Stomach (tissue), 9 donors: ENCODE measurements around the gene BTG4. TPM values are rescaled to one million over a fixed set of nuclear protein-coding genes. Genes with fewer than 3 reads are reported as not detected.

Experiments
- DNase-seq, 2 donors: peaks; one replicate each; pipeline versions ENCODE4 v3.0.0 to v3.0.0-alpha.2; 2013 to 2019
- H3K27ac ChIP-seq, 5 donors: fragments of 200-600 bp in 4 of 5; sonication (generic) in 4 of 5; one replicate each; pipeline ENCODE4 v1.5.1; 2013 to 2019; ENCODE audit warnings: mild to moderate bottlenecking in 1 of 5, moderate library complexity in 1 of 5
- H3K27me3 ChIP-seq, 3 donors: fragments of 200-600 bp; sonication (generic); one replicate each; pipeline ENCODE4 v1.5.1; 2017 to 2019; ENCODE audit warnings: mixed run types in 1 of 3
- H3K36me3 ChIP-seq, 4 donors: fragments of 200-600 bp; sonication (generic); 1 replicate in 3 of 4; 2 replicates in 1 of 4; pipeline ENCODE4 v1.5.1; 2016 to 2019
- H3K4me1 ChIP-seq, 4 donors: fragments of 200-600 bp; sonication (generic); one replicate each; pipeline ENCODE4 v1.5.1; 2016 to 2019
- H3K4me3 ChIP-seq, 4 donors: fragments of 200-600 bp; sonication (generic) in 3 of 4; one replicate each; pipeline ENCODE4 v1.5.1; 2016 to 2019; ENCODE audit warnings: mild to moderate bottlenecking in 1 of 4
- H3K9me3 ChIP-seq, 4 donors: fragments of 200-600 bp; sonication (generic); one replicate each; pipeline ENCODE4 v1.5.1; 2016 to 2019
- CTCF ChIP-seq, 7 experiments: fragments of 450-650 bp in 4 of 7; fragments of 200-600 bp in 3 of 7; sonication (generic) in 3 of 7; IDR thresholded peaks; one replicate each; pipeline ENCODE4 v1.5.1; 2016 to 2019; ENCODE audit warnings: antibody characterized with exemption in 7 of 7, control low read depth in 2 of 7, mild to moderate bottlenecking in 1 of 7
- EP300 ChIP-seq: sonication (generic); formaldehyde crosslinking; IDR thresholded peaks from one replicate; pipeline ENCODE4 v1.6.1; 2017; ENCODE audit warnings: antibody characterized with exemption
- POLR2A ChIP-seq, 4 donors: fragments of 450-650 bp; IDR thresholded peaks; one replicate each; pipeline ENCODE4 v1.6.1; 2016; ENCODE audit warnings: antibody characterized with exemption in 4 of 4, control low read depth in 2 of 4, mild to moderate bottlenecking in 1 of 4, moderate library complexity in 1 of 4
- POLR2AphosphoS5 ChIP-seq, 3 donors: sonication (generic); formaldehyde crosslinking; IDR thresholded peaks; one replicate each; pipeline ENCODE4 v1.6.1; 2016; ENCODE audit warnings: antibody characterized with exemption in 3 of 3
- WGBS, 5 donors: extraction: QIAGEN DNeasy Blood & Tissue Kit in 3 of 5; methylation state at CpG; one replicate each; pipeline versions ENCODE4 v1.1.5 to v1.1.7; 2013 to 2018; 5-methylcytosine and 5-hydroxymethylcytosine counted together
- intact Hi-C: fragments of 100-400 bp; cut with DNase I; formaldehyde crosslinking; loops from one replicate; pipeline ENCODE4 v1.15.1; 2023; ENCODE audit warnings: low total_unique reads
- polyA plus RNA-seq, 3 donors: library from polyadenylated mRNA; stranded (reverse); fragments of 200-250 nt; gene quantifications; one replicate each; pipeline ENCODE4 v1.2.3, GENCODE V29; 2013
- total RNA-seq, 5 donors: library from RNA; depleted of rRNA; stranded (reverse); fragments of >200 nt; gene quantifications; one replicate each; pipeline versions ENCODE4 v1.1.0 to v1.2.3, GENCODE V29; 2014 to 2016
- donor health status: healthy with polysubstance abuse.
- donor health status: Bipolar disorder and iron deficiency.
- donor health status: healthy.

Gene BTG4
- total and polyA plus RNA-seq, 8 donors, result not detected

GRCh38 chr11:111550258-111550657, 38.1 kb upstream of the BTG4 start:
- Histone ChIP-seq H3K27ac (no peak overlapping the region), H3K36me3 (peaks cover 0 to 50% (median 9%) of the 10 kb centered on the region in 4 donors), H3K27me3 (no peaks in the 10 kb centered on the region), H3K4me1 (no peaks in the 10 kb centered on the region), H3K4me3 (no peak overlapping the region), H3K9me3 (no peaks in the 10 kb centered on the region)
- TF ChIP-seq POLR2AphosphoS5 (IDR thresholded peaks at IDR 0.05) (no peak), CTCF (IDR thresholded peaks at IDR 0.05) (no peak), POLR2A (IDR thresholded peaks at IDR 0.05) (no peak), EP300 (no peak)
- 74 to 90% (median 88%) methylated on average over 2 of the region's 2 CpGs for WGBS, 5 donors
- no peak for DNase-seq
- intact Hi-C loops, result no loop called here

DNA sequence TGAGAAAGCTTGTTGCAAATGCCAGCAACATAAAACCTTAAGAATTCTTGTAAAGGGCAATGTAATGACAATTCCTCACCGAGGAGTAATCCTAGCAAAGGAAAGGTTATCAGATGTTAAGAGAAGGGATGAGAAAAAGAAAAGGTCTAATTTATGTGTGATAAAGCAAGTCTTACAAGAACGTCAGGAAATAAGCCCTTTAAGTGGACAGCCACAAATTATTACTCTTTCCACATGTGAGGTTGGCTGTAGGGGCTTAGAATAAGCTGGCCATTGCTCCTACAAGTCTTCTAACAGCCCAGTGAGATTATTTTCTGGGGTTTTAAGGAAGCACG, 37.6 kb upstream of the BTG4 start:
- no peaks in the 10 kb centered on the region for H3K9me3 ChIP-seq
- DNase-seq, result no peak
- no peaks in the 10 kb centered on the region for H3K4me1 ChIP-seq
- H3K36me3 ChIP-seq, result peaks cover 0 to 49% (median 9%) of the 10 kb centered on the region in 4 donors
- TF ChIP-seq POLR2A (IDR thresholded peaks at IDR 0.05) (no peak), CTCF (IDR thresholded peaks at IDR 0.05) (no peak), POLR2AphosphoS5 (IDR thresholded peaks at IDR 0.05) (no peak)
- H3K27ac ChIP-seq, result no peak overlapping the region
- WGBS, 5 donors, result 53 to 69% (median 62%) methylated on average over 3 of the region's 3 CpGs
- H3K27me3 ChIP-seq, result no peaks in the 10 kb centered on the region
- no peak overlapping the region for H3K4me3 ChIP-seq
- intact Hi-C loops, result no loop called here

DNA sequence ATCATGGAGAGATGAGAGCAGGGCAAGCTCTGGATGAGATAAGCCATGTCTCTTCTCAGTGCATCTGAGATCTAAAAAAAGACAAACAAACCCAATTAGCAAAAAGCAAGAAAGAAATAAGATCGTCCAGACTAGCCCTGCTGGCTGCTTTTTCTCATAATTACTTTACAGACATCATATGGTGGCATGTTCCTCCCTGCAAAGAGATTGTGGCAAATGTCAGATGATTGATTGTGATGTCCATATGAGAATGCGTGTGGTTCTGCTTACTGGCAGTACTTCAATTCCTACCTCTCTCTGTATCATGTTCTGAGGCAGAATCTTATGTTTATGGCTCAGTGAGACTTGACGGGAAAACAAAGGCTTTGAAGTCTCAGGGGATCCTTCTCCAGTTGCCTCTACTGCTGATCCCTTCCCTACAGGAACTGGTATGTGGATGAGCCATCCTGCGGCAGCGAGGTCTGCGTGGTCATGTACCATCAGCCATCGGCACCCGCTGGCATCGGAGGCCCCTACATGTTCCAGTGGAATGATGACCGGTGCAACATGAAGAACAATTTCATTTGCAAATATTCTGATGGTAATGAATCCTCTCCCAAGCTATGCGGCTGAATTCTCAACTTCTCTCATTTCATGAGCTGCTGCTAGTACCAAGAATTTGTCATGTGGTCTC, 37.1 kb upstream of the BTG4 start:
- 80 to 85% (median 84%) methylated on average over 11 of the region's 11 CpGs for WGBS, 5 donors
- no peak overlapping the region for H3K4me3 ChIP-seq
- intact Hi-C loops, result no loop called here
- no peaks in the 10 kb centered on the region for H3K27me3 ChIP-seq
- H3K27ac ChIP-seq, result no peak overlapping the region
- no peak for TF ChIP-seq CTCF (IDR thresholded peaks at IDR 0.05)
- TF ChIP-seq POLR2AphosphoS5 (IDR thresholded peaks at IDR 0.05), result no peak
- no peak for TF ChIP-seq EP300
- no peak for TF ChIP-seq POLR2A (IDR thresholded peaks at IDR 0.05)
- no peak for DNase-seq
- no peaks in the 10 kb centered on the region for H3K4me1 ChIP-seq
- peaks cover 0 to 49% (median 9%) of the 10 kb centered on the region in 4 donors for H3K36me3 ChIP-seq
- H3K9me3 ChIP-seq, result no peaks in the 10 kb centered on the region

DNA sequence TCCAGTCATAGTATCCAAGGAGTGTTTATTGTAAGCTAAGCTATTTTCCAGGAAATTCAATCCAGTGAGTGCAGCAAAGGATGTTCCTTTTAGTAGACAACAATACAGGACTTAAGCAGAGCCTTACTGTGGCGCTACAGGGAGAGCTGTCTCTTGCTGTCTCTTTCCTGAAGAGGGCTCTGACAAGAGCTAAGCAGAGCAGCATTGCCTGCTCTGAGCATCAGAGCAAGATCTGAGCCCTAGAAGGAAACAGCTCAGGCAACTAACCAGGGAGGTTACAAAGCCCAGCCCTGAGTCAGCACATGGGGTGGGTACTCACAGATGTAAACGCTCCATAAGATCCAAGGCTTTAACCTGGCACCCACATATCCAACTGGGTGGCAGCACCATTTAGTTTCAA, 36.3 kb upstream of the BTG4 start:
- no peak overlapping the region for H3K4me3 ChIP-seq
- H3K36me3 ChIP-seq, result peaks cover 0 to 54% (median 9%) of the 10 kb centered on the region in 4 donors
- H3K27ac ChIP-seq, result no peak overlapping the region
- WGBS, 5 donors, result 54 to 95% (median 75%) methylated on average over 2 of the region's 2 CpGs
- TF ChIP-seq POLR2A (IDR thresholded peaks at IDR 0.05), result no peak
- TF ChIP-seq POLR2AphosphoS5 (IDR thresholded peaks at IDR 0.05), result no peak
- no peak for TF ChIP-seq CTCF (IDR thresholded peaks at IDR 0.05)
- no peak for DNase-seq
- no peaks in the 10 kb centered on the region for H3K27me3 ChIP-seq
- intact Hi-C loops, result no loop called here
- H3K4me1 ChIP-seq, result no peaks in the 10 kb centered on the region
- no peaks in the 10 kb centered on the region for H3K9me3 ChIP-seq
